Cardiac fibroblast (primary cell): Measurements from ENCODE around the gene NCOA3.
A peak's percentile ranks its signal among the peaks of the same experiment; 100 is the strongest.

Experiments used
- DNase-seq, 2 donors: peaks; one replicate each; pipeline versions ENCODE4 v3.0.0 to v3.0.0-alpha.2; 2010; ENCODE audit warnings: low read depth in 2 of 2
- H3K4me3 ChIP-seq, 2 donors: replicated peaks in 1 of 2; 1 replicate in 1 of 2; 2 replicates in 1 of 2; pipeline ENCODE4 v1.5.1; 2011; ENCODE audit warnings: low read depth in 2 of 2, low read length in 2 of 2, mild to moderate bottlenecking in 2 of 2, moderate library complexity in 1 of 2
- TF ChIP-seq, protein P1 (sequence below): IDR thresholded peaks from one replicate; pipeline ENCODE4 v1.5.1; 2011; ENCODE audit warnings: low read depth, mild to moderate bottlenecking, low read length, inconsistent platforms

Gene NCOA3

GRCh38 chr20:47509104-47509661, 7.5 kb downstream of the NCOA3 start:
- TF ChIP-seq, protein P1, sequence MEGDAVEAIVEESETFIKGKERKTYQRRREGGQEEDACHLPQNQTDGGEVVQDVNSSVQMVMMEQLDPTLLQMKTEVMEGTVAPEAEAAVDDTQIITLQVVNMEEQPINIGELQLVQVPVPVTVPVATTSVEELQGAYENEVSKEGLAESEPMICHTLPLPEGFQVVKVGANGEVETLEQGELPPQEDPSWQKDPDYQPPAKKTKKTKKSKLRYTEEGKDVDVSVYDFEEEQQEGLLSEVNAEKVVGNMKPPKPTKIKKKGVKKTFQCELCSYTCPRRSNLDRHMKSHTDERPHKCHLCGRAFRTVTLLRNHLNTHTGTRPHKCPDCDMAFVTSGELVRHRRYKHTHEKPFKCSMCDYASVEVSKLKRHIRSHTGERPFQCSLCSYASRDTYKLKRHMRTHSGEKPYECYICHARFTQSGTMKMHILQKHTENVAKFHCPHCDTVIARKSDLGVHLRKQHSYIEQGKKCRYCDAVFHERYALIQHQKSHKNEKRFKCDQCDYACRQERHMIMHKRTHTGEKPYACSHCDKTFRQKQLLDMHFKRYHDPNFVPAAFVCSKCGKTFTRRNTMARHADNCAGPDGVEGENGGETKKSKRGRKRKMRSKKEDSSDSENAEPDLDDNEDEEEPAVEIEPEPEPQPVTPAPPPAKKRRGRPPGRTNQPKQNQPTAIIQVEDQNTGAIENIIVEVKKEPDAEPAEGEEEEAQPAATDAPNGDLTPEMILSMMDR, result no peak
- no peak for DNase-seq
- no peak overlapping the region for H3K4me3 ChIP-seq

GRCh38 chr20:47509685-47510084, 8.0 kb downstream of the NCOA3 start:
- H3K4me3 ChIP-seq, result no peak overlapping the region
- DNase-seq, result no peak
- TF ChIP-seq, protein P1, result no peak

GRCh38 chr20:47515843-47516242, 14.2 kb downstream of the NCOA3 start:
- DNase-seq, result no peak
- H3K4me3 ChIP-seq, result no peak overlapping the region
- TF ChIP-seq, protein P1, result no peak

- TF ChIP-seq, protein P1, result peak; percentile 20
- no peak overlapping the region for H3K4me3 ChIP-seq
- no peak for DNase-seq
Observed at GRCh38 chr20:47521059-47521808, 19.5 kb downstream of the NCOA3 start.

- H3K4me3 ChIP-seq, result no peak overlapping the region
Observed at GRCh38 chr20:47524015-47524784, 22.5 kb downstream of the NCOA3 start.

DNA sequence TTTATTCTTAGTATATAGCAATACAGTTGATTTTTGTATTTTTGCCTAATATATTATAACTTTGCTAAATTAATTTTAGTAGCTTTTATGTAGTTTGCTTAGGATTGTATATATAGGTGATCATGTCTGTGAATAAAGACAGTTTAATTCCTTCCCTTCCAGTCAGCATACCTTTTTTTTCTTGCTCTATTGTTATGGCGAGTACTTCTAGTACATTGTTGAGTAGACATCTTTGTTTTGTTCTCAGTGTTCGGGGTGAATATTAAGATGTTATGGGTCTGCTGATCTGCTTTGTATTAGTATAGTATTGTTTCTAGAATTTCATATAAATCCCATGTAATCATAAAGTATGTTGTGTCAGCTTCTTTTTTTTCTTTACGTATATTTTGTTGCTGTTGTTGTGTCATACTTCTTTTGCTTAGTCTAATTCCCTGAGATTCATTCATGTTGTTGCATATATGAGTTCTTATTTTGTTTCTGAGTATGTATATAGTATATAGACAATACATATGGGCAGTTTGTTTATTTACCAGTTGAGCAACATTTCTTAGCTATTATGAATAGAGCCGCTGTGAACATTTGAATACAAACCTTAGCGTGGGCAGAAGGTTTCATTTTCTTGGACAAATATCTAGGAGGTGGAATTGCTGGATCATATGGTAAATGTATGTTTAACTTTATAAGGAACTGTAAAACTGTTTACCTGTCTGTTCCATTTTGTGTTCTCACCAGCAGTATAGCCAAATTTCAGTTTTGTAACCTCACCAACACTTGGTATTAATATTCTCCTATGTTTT, 25.5 kb downstream of the NCOA3 start:
- TF ChIP-seq, protein P1, result no peak
- H3K4me3 ChIP-seq, result no peak overlapping the region
- DNase-seq, result no peak

More at GRCh38 chr20:47524015-47524784, 22.5 kb downstream of the NCOA3 start:
- TF ChIP-seq, protein P1, result no peak
- DNase-seq, result no peak
